Nephron (organoid): ENCODE results near the gene PTPRT.

Source experiments
- H3K27ac Mint-ChIP-seq, 3 experiments: 2 replicates each; pipeline ENCODE4 v1.8.0; 2020; ENCODE audit warnings: mixed read lengths in 3 of 3, mild to moderate bottlenecking in 2 of 3, moderate library complexity in 1 of 3
- H3K27me3 Mint-ChIP-seq: 2 replicates; pipeline ENCODE4 v1.8.0; 2021; ENCODE audit warnings: low read depth, mild to moderate bottlenecking, moderate library complexity, mixed read lengths
- H3K36me3 Mint-ChIP-seq: 2 replicates; pipeline ENCODE4 v1.8.0; 2020; ENCODE audit warnings: low read depth, mixed read lengths
- H3K4me1 Mint-ChIP-seq: 2 replicates; pipeline ENCODE4 v1.8.0; 2020; ENCODE audit warnings: mixed read lengths
- H3K4me3 Mint-ChIP-seq, 3 experiments: 2 replicates each; pipeline ENCODE4 v1.8.0; 2020; ENCODE audit warnings: mild to moderate bottlenecking in 3 of 3, mixed read lengths in 3 of 3, moderate library complexity in 2 of 3
- H3K9me3 Mint-ChIP-seq: 2 replicates; pipeline ENCODE4 v1.8.0; 2020; ENCODE audit warnings: mixed read lengths
- CTCF ChIP-seq, 3 experiments: fragments of 200-600 bp; sonication (generic); IDR thresholded peaks; one replicate each; pipeline ENCODE4 v1.5.0; 2021; ENCODE audit warnings: antibody characterized with exemption in 3 of 3; ENCODE audit not compliant: unreplicated experiment in 3 of 3

The PTPRT gene

GRCh38 chr20:42532831-42533230 is 656.9 kb downstream of the PTPRT start:
- no peaks in the 10 kb centered on the region for H3K36me3 Mint-ChIP-seq
- peaks cover 38% of the 10 kb centered on the region for H3K27me3 Mint-ChIP-seq
- H3K4me1 Mint-ChIP-seq: peaks cover 10% of the 10 kb centered on the region
- H3K9me3 Mint-ChIP-seq: no peaks in the 10 kb centered on the region
- TF ChIP-seq CTCF (IDR thresholded peaks at IDR 0.05; ENCODE audit: unreplicated experiment in 3 of 3): no peak
- no peak overlapping the region for H3K4me3 Mint-ChIP-seq
- H3K27ac Mint-ChIP-seq: no peak overlapping the region

GRCh38 chr20:42531508-42531961 is 658.2 kb downstream of the PTPRT start:
- peaks cover 38% of the 10 kb centered on the region for H3K27me3 Mint-ChIP-seq
- H3K4me1 Mint-ChIP-seq: peaks cover 10% of the 10 kb centered on the region
- no peak for TF ChIP-seq CTCF (IDR thresholded peaks at IDR 0.05; ENCODE audit: unreplicated experiment in 3 of 3)
- no peak overlapping the region for H3K27ac Mint-ChIP-seq
- no peaks in the 10 kb centered on the region for H3K9me3 Mint-ChIP-seq
- H3K4me3 Mint-ChIP-seq: no peak overlapping the region
- no peaks in the 10 kb centered on the region for H3K36me3 Mint-ChIP-seq

- peaks cover 3% of the 10 kb centered on the region for H3K9me3 Mint-ChIP-seq
- no peak overlapping the region for H3K4me3 Mint-ChIP-seq
- H3K27ac Mint-ChIP-seq: no peak overlapping the region
- TF ChIP-seq CTCF (IDR thresholded peaks at IDR 0.05; ENCODE audit: unreplicated experiment in 3 of 3): peak; percentile 61 to 76 (median 70)
- peaks cover 32% of the 10 kb centered on the region for H3K27me3 Mint-ChIP-seq
- no peaks in the 10 kb centered on the region for H3K36me3 Mint-ChIP-seq
- H3K4me1 Mint-ChIP-seq: peaks cover 10% of the 10 kb centered on the region
These were observed 658.8 kb downstream of the PTPRT start for GRCh38 chr20:42530855-42531448.

- H3K27ac Mint-ChIP-seq: no peak overlapping the region
- peaks cover 26% of the 10 kb centered on the region for H3K27me3 Mint-ChIP-seq
- peaks cover 10% of the 10 kb centered on the region for H3K4me1 Mint-ChIP-seq
- peaks cover 3% of the 10 kb centered on the region for H3K9me3 Mint-ChIP-seq
- TF ChIP-seq CTCF (IDR thresholded peaks at IDR 0.05; ENCODE audit: unreplicated experiment in 3 of 3): no peak
- no peaks in the 10 kb centered on the region for H3K36me3 Mint-ChIP-seq
- no peak overlapping the region for H3K4me3 Mint-ChIP-seq
These were observed 659.5 kb downstream of the PTPRT start for GRCh38 chr20:42530191-42530590.

GRCh38 chr20:42524058-42524457 is 665.6 kb downstream of the PTPRT start:
- Mint-ChIP-seq H3K9me3 (peaks cover 3% of the 10 kb centered on the region), H3K4me1 (no peaks in the 10 kb centered on the region), H3K27me3 (no peaks in the 10 kb centered on the region), H3K27ac (no peak overlapping the region), H3K4me3 (no peak overlapping the region), H3K36me3 (no peaks in the 10 kb centered on the region)
- no peak for TF ChIP-seq CTCF (IDR thresholded peaks at IDR 0.05; ENCODE audit: unreplicated experiment in 3 of 3)

- no peaks in the 10 kb centered on the region for H3K27me3 Mint-ChIP-seq
- no peaks in the 10 kb centered on the region for H3K36me3 Mint-ChIP-seq
- no peaks in the 10 kb centered on the region for H3K9me3 Mint-ChIP-seq
- no peak overlapping the region for H3K27ac Mint-ChIP-seq
- TF ChIP-seq CTCF (IDR thresholded peaks at IDR 0.05; ENCODE audit: unreplicated experiment in 3 of 3): no peak
- no peaks in the 10 kb centered on the region for H3K4me1 Mint-ChIP-seq
- H3K4me3 Mint-ChIP-seq: no peak overlapping the region
These were observed 673.0 kb downstream of the PTPRT start for GRCh38 chr20:42516692-42517091.
